Hematopoietic multipotent progenitor cell treated with erythropoietin and hydrocortisone succinate and interleukin-3 and kit ligand, for 8 days (in vitro differentiated cells): ENCODE measurements around the gene C16orf89.
"Not testable (repeated sequence)": the region's sequence is repeated elsewhere in the genome, so short reads cannot be mapped to it uniquely, and the experiment has no call there.

Experiments
- DNase-seq: peaks from one replicate; pipeline ENCODE4 v3.0.0-alpha.2; 2015

C16orf89 gene

GRCh38 chr16:5084099-5084731 is 18.5 kb upstream of the C16orf89 start:
- not testable (repeated sequence) for DNase-seq

DNA sequence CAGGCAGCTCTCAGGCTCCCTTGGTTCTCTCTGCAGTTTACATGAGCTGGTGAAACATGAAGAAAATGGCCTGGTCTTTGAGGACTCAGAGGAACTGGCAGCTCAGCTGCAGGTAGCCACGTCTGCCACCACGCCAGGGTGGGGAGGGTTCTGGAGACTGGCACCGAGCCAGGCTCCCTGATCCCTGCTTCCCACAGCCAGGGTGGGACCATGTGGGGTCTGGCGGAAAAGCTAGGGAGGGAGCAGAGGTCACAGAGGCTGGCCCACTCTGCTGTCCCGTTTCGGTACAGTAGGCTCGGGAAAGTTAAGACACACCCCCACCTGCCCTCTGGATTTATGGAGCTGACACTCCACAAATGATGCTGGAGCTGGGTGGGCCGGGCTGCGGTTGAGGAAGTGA is 17.9 kb upstream of the C16orf89 start:
- not testable (repeated sequence) for DNase-seq

DNA sequence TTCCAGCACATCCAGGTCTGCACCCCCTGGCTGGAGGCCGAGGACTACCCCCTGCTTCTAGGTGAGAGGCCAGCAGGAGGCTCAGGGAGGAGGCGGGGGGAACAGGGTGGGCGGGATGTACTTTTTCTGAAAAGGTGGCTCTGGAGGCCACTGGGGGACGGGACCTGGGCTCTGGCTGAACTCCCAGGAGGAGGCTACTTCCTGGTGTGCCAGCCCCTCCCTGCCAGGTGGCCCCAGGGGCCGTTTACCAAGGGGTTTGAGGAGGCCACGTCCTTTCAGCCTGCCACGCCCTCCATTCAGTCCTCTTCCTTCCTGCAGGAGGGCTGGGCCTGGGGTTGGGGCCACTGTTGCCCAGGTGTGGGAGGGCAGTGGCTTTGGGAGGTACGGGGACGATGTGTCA is 15.2 kb upstream of the C16orf89 start:
- not testable (repeated sequence) for DNase-seq

DNA sequence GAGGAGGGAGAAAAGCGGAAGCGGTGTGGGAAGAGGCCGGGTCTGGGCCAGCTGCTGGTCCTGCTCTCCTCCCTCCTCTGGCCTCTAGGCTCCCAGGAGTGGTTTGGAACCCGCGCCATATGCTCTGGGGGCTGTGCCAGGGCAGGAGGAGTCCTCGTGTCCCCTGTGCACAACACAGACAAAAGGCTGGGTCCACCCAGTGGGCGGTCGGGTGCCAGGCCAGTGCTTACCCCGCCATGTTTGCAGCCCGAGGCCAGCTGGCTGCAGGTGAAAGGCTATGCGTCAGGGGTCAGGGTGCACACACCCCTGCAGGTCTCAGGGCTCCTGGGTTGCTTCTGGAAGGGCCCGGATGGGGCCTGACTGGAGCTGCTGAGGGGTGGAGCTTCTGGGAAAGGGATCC is 14.7 kb upstream of the C16orf89 start:
- DNase-seq: not testable (repeated sequence)

DNA sequence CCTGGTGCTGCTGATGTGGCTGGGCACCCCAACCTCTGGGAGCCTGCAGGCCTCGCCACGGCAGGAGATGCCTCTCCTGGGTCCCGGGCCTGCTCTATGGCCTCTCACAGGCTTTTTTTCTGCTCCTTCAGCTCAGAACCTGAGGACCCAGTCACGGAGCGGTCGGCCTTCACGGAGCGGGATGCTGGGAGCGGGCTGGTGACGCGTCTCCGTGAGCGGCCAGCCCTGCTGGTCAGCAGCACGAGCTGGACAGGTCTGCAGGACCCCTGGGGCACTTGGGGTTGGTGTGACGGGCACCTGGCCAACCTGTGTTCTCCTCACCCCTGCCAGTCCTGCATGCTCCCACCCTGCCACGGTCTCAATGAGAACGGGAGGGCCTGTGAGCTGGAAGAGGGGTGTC is 12.9 kb upstream of the C16orf89 start:
- no peak for DNase-seq

GRCh38 chr16:5077304-5077703 is 11.5 kb upstream of the C16orf89 start:
- no peak for DNase-seq

- DNase-seq: no peak
These were observed 9.9 kb upstream of the C16orf89 start for GRCh38 chr16:5075637-5076036.

- not testable (repeated sequence) for DNase-seq
These were observed 8.0 kb upstream of the C16orf89 start for GRCh38 chr16:5073771-5074170.

- DNase-seq: no peak
These were observed 7.5 kb upstream of the C16orf89 start for GRCh38 chr16:5073279-5073629.

GRCh38 chr16:5072334-5073278 is 6.8 kb upstream of the C16orf89 start:
- no peak for DNase-seq

DNA sequence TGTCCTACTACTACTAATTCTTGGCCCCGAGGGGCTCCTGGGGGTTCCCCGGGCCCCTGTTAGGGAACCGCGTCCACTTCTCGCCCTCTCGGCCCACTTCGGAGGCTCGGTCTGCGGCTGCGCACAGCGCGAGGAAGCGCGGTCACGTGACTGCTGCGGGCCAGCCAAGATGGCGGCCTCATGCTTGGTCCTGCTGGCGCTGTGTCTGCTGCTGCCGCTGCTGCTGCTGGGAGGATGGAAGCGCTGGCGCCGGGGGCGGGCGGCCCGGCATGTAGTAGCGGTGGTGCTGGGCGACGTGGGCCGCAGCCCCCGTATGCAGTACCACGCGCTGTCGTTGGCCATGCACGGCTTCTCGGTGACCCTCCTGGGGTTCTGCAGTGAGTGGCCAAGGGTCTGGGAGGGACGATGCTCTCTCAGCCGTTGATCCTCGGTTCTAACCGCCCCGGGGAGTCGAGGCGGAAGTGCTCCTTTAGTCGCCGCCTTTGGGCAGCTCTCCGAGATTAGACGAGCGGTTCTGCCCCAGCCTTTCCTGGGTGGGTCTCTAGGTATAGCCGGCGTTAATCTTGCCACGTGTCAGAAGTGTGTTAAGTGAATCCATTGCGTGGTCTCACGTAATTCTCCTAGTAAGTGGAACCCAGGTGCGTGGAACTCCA is 6.1 kb upstream of the C16orf89 start, which contains the start of gene ALG1:
ALG1 (plus strand) TSS at position 163 of the 653 bp plus-strand sequence; CDS start at position 170, 7 bp downstream.
- DNase-seq: peak; percentile 88

GRCh38 chr16:5071341-5071680 is 5.6 kb upstream of the C16orf89 start:
- DNase-seq: no peak

- DNase-seq: no peak
These were observed 4.9 kb upstream of the C16orf89 start for GRCh38 chr16:5070431-5071186.

DNA sequence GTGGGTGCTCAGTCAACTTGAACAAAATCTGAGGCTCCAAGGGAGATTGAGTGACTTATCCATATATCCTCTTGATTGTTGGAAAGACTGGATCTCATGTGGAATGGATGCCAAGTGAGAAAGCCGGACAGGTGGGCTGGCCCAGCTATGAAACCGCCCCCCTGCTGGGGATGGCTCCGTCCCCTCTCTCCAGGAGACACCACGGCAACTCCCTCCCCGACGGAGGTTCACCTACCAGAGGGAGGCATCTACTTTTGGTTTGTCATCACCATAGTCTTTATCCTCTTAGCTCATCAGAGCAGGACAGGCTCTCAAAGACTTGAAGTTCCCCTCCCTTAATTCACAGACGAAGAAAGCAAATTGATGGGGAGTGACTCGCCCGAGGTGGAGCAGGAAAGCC is 4.1 kb upstream of the C16orf89 start:
- no peak for DNase-seq

- no peak for DNase-seq
These were observed 3.3 kb upstream of the C16orf89 start for GRCh38 chr16:5069048-5069447.

- DNase-seq: no peak
These were observed 755 bp upstream of the C16orf89 start for GRCh38 chr16:5066511-5066910.

DNA sequence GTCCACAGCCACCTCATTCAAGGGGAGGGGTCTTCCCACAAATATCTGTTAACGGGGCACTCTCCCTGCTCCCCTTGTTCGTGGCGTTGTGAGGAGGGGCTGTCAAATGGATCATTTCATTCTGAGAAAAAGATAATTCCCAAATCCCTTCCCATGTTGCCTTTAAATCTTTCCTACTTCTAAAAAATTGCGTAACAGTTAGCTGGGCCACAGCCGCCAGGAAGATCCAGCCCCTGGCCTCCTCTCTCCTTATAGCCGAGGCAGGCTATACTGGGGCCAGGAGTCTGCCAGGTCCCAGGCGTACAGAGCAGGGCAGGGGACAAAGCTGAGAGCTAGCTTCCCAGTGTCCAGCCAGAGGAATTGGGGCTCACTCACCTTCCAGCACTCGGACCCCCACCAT is 430 bp downstream of the C16orf89 start:
- no peak for DNase-seq

DNA sequence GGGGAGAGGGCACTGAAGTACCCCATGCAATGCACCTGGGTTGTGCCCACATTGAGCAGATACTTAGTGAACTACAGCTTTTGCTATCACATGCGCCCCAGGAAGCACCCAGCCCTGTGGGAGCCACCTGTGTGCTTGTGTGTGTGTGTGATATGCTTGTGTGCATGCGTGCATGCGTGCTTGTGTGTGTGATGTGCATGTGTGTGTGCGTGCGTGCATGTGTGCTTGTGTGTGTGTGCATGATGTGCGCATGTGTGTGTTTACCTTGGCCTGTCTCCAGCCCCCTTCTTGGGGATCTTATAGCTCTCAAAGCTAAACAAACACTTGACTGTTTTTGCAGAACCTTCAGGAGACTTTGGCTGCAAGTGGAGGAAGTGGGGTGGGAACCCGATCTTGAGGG is 841 bp downstream of the C16orf89 start:
- DNase-seq: no peak

- DNase-seq: no peak
These were observed 2.7 kb downstream of the C16orf89 start for GRCh38 chr16:5062790-5063765.

DNA sequence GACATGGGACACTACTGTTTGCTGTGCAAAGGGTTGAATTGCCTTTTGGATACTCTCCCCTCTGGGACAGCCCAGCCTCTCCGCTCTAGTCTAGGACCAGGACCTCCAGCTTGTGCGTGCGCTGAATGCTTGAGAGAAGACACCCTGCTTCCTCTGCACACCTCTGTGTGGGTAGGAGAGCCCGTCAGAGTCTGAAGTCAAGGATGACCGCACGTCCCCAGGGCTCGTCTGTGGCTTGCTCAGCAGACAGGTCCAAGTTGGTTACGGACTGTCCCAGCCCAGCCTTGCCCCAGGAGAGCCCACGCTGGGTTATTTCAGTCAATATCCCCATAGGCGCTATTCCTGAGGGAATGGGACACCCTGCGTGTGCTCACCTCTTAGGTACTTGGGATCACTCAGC is 3.7 kb downstream of the C16orf89 start:
- DNase-seq: no peak

DNA sequence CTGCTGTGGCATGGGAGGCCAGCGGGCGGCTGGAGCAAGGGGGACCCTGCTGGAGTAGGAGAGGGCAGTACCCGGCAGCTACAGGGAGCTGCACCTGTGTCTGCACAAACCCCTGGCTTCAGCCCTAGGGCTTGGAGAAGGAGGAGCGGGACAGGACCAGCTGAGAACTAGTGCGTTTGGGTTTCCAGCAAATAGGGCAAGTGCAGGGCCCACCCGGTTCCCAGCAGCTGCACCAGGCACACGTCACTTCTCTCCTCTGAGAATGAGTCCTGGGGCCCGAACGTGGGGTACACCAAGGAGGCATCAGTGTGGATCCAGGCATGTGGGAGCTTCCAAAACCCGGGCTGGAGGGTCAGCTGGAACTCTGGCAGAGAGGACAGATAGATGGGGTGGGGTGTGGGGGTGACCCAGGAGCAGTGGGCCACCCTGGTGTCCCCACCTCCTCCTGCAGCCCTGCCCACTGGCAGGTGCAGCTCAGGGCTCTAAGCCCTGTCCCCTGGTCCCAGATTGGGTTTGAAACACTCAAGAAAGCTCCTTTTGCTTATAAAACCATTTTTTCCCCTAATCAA is 5.6 kb downstream of the C16orf89 start:
- no peak for DNase-seq
